ENCODE results near the gene ALG2. TPM values are rescaled to one million over a fixed set of nuclear protein-coding genes. Genes with fewer than 3 reads are reported as not detected.
"Not testable (repeated sequence)": the region's sequence is repeated elsewhere in the genome, so short reads cannot be mapped to it uniquely, and the experiment has no call there.

The ALG2 gene
- polyA plus RNA-seq, 1 experiment: 61.6 TPM

- Histone ChIP-seq H3K9me3 (ENCODE audit: control insufficient read depth, insufficient read depth, low read length) (no peaks in the 10 kb centered on the region), H3K27me3 (ENCODE audit: control insufficient read depth, insufficient read depth, low read length) (peaks cover 12% of the 10 kb centered on the region), H3K27ac (ENCODE audit: low read depth, low read length) (no peak overlapping the region), H3K4me3 (ENCODE audit: low read depth, low read length) (no peak overlapping the region)
- ChIA-PET CTCF (interaction anchor here (1.1 to 5.7 kb wide), 2 partner anchors 13 to 19 kb away, joined by 5 to 43 read pairs; no protein-coding TSS in a partner anchor), POLR2A (interaction anchor here (1.2 kb wide), 1 partner anchor 25 kb away, joined by 5 read pairs; the partner anchor contains the start of genes ALG2 and SEC61B)
- TF ChIP-seq CTCF (IDR thresholded peaks at IDR 0.05; ENCODE audit: low read depth, low read length): no peak
- no peak for DNase-seq (ENCODE audit: low read depth, low spot score)
Measured at GRCh38 chr9:99197124-99197630, 24.6 kb downstream of the ALG2 start.

GRCh38 chr9:99196484-99196883, 25.3 kb downstream of the ALG2 start:
- H3K9me3 ChIP-seq (ENCODE audit: control insufficient read depth, insufficient read depth, low read length); H3K4me3 ChIP-seq (ENCODE audit: low read depth, low read length); DNase-seq (ENCODE audit: low read depth, low spot score); H3K27ac ChIP-seq (ENCODE audit: low read depth, low read length): not testable (repeated sequence)
- peaks cover 12% of the 10 kb centered on the region for H3K27me3 ChIP-seq (ENCODE audit: control insufficient read depth, insufficient read depth, low read length)
- CTCF ChIA-PET: interaction anchor here (5.7 kb wide), 1 partner anchor 12 kb away, joined by 43 read pairs; no protein-coding TSS in a partner anchor
- POLR2A ChIA-PET: interaction anchor here (1.2 kb wide), 1 partner anchor 26 kb away, joined by 5 read pairs; the partner anchor contains the start of genes ALG2 and SEC61B

GRCh38 chr9:99193466-99193821, 28.3 kb downstream of the ALG2 start:
- TF ChIP-seq CTCF (IDR thresholded peaks at IDR 0.05; ENCODE audit: low read depth, low read length): no peak
- Histone ChIP-seq H3K4me3 (ENCODE audit: low read depth, low read length) (no peak overlapping the region), H3K27ac (ENCODE audit: low read depth, low read length) (no peak overlapping the region), H3K27me3 (ENCODE audit: control insufficient read depth, insufficient read depth, low read length) (peaks cover 16% of the 10 kb centered on the region), H3K9me3 (ENCODE audit: control insufficient read depth, insufficient read depth, low read length) (no peaks in the 10 kb centered on the region)
- no peak for DNase-seq (ENCODE audit: low read depth, low spot score)
- ChIA-PET CTCF (interaction anchor here (5.7 kb wide), 1 partner anchor 9 kb away, joined by 43 read pairs; no protein-coding TSS in a partner anchor), POLR2A (no interaction called here)

DNA sequence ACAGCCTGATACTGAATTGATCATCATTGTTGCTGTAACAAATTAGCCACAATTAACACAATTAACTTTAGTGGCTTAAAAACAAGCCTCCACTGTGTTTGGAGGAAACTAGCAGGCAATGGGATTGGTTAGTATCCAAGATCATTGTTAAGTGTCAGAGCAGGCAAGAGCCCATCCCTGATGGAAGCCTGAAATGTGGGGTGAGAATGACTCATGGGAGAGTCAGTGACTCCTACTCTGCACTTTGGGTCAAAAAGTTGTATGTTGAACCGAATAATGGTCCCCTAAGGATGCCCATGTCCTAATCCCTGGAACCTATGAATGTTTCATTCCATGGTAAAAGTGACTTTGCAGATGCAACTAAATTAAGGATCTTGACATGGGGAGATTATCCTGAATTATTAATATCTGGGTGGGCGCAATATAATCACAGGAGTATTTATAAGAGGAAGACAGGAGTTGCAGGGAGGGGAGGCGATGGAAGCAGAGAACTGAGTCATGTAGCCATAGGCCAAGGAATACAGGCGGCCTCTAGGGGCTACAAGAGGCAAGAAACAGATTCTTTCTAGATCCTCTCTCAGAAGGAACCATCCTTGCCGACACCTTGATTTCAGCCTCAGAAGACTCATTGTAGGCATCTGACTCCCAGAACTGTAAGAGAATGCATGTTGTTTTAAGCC, 28.8 kb downstream of the ALG2 start:
- DNase-seq (ENCODE audit: low read depth, low spot score): no peak
- ChIA-PET POLR2A (no interaction called here), CTCF (interaction anchor here (5.7 kb wide), 1 partner anchor 9 kb away, joined by 43 read pairs; no protein-coding TSS in a partner anchor)

DNA sequence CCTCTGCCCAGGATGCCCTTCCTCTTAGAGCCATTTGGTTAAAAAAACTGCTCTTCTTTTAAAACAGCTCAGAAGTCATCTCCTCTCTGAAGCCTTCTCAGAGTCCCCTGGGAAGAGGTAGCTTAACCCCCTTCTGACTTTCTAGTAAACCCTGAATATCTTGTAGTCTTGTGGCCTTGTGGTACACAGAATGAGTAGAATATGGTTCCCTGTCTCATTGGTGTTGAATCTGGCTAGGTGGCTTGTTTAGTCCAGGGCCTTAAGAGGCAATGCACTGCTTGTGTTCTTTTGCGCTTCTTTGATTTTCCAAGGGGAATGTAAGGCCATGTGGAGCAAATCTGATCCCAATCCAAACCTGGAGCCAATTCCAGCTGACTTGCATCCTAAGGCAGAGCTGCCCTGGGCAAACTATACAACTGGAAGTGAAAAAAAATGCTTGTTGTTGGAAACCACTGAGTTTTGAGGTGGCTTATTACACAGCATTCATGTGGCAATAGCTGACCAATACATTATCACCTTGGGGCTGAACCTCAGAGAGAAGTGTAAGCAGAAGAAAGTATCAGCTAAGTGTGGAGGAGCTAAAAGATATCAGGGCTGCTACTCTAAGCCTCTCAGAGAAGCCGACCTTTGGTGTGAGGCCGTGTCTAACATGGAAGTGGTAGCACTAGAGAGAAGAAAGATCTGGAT, 31.0 kb downstream of the ALG2 start:
- DNase-seq (ENCODE audit: low read depth, low spot score): no peak
- ChIA-PET CTCF (interaction anchor here (1.0 kb wide), 1 partner anchor 33 kb away, joined by 7 read pairs; no protein-coding TSS in a partner anchor), POLR2A (no interaction called here)
- Histone ChIP-seq H3K9me3 (ENCODE audit: control insufficient read depth, insufficient read depth, low read length) (no peaks in the 10 kb centered on the region), H3K4me3 (ENCODE audit: low read depth, low read length) (no peak overlapping the region), H3K27me3 (ENCODE audit: control insufficient read depth, insufficient read depth, low read length) (peaks cover 15% of the 10 kb centered on the region), H3K27ac (ENCODE audit: low read depth, low read length) (no peak overlapping the region)
- no peak for TF ChIP-seq CTCF (IDR thresholded peaks at IDR 0.05; ENCODE audit: low read depth, low read length)

More for the DNA sequence above, 28.8 kb downstream of the ALG2 start:
- Histone ChIP-seq H3K27ac (ENCODE audit: low read depth, low read length) (no peak overlapping the region), H3K4me3 (ENCODE audit: low read depth, low read length) (no peak overlapping the region), H3K9me3 (ENCODE audit: control insufficient read depth, insufficient read depth, low read length) (no peaks in the 10 kb centered on the region), H3K27me3 (ENCODE audit: control insufficient read depth, insufficient read depth, low read length) (peaks cover 19% of the 10 kb centered on the region)
- TF ChIP-seq CTCF (IDR thresholded peaks at IDR 0.05; ENCODE audit: low read depth, low read length): peak; percentile 41
